GM19240 (cell line): ENCODE measurements around the gene CHL1.

Source experiments
- DNase-seq: peaks from one replicate; pipeline ENCODE4 v3.0.0; 2011; ENCODE audit warnings: low spot score; ENCODE audit not compliant: insufficient read length

CHL1 gene

DNA sequence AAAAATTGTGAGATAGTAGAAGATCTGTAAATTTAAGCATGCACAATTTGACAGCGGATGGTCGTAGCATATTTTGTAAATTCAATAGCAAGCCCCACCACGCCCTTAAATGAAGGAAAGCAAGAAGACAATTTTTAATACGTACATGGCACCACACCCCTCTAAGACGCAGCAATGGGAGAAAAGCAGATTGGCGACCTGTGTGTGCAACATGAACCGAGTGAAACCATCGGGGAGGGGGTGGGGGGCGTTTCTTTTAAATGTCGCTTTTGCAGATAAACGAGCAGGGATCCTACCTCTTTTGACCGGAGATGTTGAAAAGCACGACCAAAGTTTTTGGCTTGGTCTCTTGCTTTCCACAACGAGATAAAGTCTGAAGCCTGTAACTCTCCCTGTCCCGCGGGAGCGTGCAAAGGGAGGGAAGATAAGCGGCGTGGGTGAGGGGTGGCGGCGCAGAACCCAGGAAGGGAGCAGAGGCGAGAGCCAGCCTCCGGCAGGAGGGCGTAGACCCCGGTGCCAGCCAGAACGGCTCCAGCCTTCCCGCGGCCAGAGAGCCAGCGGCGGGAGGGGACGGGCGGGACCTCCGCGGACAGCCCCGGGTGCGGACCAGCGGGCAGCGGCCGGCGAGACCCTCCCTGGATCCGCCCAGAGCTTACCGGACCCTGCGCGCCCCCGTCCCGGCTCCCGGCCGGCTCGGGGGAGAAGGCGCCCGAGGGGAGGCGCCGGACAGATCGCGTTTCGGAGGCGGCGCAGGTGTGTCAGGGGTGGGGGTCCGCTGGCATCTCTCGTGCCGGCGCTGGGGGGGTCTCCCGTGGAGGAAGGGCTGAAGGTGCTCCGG, at the start of gene CHL1:
TSS of gene CHL1 (plus strand) at position 453 of the 838 bp plus-strand sequence. CDS start 123,014 bp downstream, outside the sequence.
- no peak for DNase-seq

- DNase-seq = no peak
Observed at GRCh38 chr3:151614-152189, 44.9 kb upstream of the CHL1 start.

- no peak for DNase-seq
Observed at GRCh38 chr3:159974-160373, 36.6 kb upstream of the CHL1 start.

GRCh38 chr3:166071-166470, 30.5 kb upstream of the CHL1 start:
- DNase-seq = no peak

DNA sequence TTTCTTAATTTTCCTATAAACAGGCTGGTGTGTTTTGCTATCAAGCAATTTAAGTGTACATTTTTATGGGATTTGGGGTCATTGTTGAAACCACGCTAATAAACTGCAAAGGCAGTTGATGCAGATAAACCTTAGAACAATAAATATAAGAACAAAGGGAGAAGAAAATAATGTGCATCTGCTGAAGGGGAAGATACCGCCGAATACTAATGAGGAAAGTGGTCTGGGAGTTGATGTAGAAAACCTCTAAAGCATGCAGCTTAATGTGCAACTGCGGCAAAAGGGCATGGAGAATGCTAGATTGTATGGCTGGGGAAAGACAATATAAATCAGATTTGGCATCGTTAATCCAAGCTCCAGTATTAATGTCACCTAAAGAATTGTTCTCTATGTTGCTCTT, 29.8 kb upstream of the CHL1 start:
- DNase-seq = no peak

DNA sequence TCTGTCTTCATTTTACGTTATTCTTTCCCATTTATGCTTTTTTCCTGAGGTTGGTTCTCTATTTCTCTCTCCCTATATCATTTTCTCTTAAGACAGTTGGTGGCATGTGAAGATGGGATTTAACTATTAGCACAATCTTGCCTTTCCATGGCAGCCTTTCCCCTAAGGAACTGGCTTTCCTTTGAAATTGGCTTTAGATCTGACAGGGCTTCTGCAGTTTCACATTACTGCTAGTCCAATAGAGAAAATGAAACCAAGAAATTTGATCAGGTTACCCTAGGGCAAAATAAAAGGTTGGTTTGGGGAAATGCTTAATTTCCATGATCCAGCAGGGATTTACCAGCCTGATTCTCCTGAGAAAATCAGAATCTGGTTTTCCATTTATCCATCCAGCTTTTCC, 22.7 kb upstream of the CHL1 start:
- DNase-seq = no peak

DNA sequence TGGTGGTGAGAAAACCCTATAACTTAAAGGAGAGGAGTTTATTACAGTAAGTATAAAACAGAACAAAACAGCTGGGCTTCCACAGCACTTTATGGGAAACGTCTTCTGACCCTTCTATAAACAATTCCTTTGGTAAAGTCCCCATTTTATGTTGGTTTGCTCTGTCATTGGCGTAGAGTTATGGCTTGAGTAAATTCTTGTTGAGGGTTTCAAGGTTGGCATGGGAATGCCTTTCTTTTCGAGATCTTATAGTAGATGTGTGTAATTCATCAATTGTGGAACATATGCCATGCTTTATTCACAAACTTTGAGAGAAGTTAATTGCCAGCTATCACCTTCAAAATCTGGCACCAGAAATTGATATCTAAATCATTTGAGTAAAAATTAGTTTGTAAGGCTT, 11.6 kb upstream of the CHL1 start:
- no peak for DNase-seq

GRCh38 chr3:192215-192929, 4.2 kb upstream of the CHL1 start:
- no peak for DNase-seq

GRCh38 chr3:194001-194400, 2.6 kb upstream of the CHL1 start:
- DNase-seq = no peak

DNA sequence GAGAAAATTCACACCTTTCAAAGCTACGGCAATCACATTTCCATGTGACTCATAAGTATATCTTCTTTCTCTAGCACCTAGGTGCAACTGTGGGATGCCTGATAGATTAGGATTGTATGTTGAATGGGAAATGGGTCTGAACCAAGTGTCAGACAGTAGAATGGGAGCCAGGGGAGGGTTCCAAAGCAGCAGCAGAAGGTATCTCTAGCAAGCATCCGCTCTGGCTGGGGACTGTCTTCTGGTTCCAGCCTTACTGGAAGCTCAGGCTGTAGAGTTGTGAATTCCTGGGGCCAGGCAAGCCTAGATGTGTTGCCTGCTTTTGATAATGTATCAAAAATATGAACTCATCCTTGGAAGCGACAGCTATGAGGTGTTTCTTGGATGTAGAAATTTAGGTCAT, 2.1 kb upstream of the CHL1 start:
- DNase-seq = no peak

GRCh38 chr3:195666-196065, 897 bp upstream of the CHL1 start:
- DNase-seq = no peak

DNA sequence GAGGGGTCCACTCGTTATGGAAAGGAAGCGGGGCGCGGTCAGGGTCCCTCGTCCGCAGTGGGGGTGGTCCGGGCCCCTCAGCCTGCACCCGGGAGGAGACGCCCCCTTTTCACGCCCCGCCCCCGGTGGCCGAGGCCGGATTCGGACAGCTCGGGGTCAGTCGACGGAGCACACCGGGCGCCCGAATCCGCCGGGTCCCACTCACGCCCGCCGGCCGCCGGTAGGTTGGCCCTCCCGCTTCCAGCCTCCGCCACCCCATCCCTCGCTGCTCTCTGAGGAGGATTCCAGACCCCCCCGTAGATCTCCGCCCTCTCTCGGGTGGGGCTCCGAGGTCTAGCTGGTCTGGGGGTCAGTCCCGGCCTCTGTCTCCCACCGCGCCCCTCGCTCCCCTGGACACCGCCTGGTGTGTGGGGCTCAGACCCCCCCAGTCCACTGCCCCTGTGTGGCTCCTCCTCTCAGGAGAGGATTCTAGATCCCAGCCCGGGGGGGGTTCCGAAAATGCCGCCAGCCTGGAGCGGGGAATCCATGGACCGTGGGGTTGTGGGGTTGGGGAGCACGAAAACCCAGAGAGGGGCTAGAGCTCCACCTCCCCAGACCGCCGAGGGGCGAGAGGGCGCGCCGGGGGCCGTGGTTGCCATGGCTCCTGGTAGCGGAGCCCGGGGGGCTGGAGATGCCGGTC, 725 bp downstream of the CHL1 start:
- DNase-seq = no peak

- DNase-seq = no peak
Observed at GRCh38 chr3:197828-198491, 1.4 kb downstream of the CHL1 start.

- no peak for DNase-seq
Observed at GRCh38 chr3:199835-200234, 3.3 kb downstream of the CHL1 start.

GRCh38 chr3:200758-201325, 4.3 kb downstream of the CHL1 start:
- DNase-seq = no peak

GRCh38 chr3:204102-204501, 7.5 kb downstream of the CHL1 start:
- no peak for DNase-seq

- DNase-seq = no peak
Observed at GRCh38 chr3:207973-208372, 11.4 kb downstream of the CHL1 start.

DNA sequence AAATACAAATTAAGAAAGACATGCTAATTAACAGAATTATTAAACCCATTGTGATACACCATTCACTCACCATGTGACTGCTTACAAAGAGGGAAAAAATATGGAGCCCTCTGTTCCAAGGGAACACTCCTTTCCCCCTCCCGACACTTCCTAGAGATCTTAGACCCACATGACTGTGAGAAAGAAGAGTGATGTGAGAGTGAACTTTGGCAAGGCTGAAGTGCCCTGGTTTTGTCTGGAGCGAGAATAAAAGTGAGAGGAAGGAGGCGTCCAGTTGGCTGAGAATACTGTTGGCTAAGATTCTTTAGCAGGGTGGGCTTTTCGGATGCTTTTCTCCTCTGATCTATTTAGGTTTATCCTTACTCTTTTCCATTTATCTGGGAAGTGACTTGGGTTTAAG, 14.1 kb downstream of the CHL1 start:
- DNase-seq = no peak

GRCh38 chr3:212432-212831, 15.9 kb downstream of the CHL1 start:
- DNase-seq = no peak

GRCh38 chr3:217099-217813, 20.7 kb downstream of the CHL1 start:
- DNase-seq = no peak
